K562 (cell line): ENCODE measurements around the gene HNRNPH1. TPM values are rescaled to one million over a fixed set of nuclear protein-coding genes. Genes with fewer than 3 reads are reported as not detected.

ENCODE experiments used
- BCOR ChIP-seq: fragments of 450-650 bp; IDR thresholded peaks from 2 replicates; pipeline ENCODE4 v1.6.1; 2016
- BHLHE40 ChIP-seq: IDR thresholded peaks from 2 replicates; pipeline ENCODE4 v1.6.1; 2011; ENCODE audit warnings: low read length, improper control_type of control experiment
- ERF ChIP-seq: fragments of 450-650 bp; formaldehyde crosslinking; IDR thresholded peaks from 2 replicates; pipeline ENCODE4 v1.4.0; 2020; ENCODE audit warnings: mild to moderate bottlenecking, mixed read lengths
- FIP1L1 ChIP-seq: fragments of 200-400 bp; formaldehyde crosslinking; IDR thresholded peaks from 2 replicates; pipeline ENCODE4 v1.6.1; 2018; ENCODE audit warnings: mild to moderate bottlenecking, low read depth, low read length; ENCODE audit not compliant: poor library complexity, severe bottlenecking
- LCOR ChIP-seq: sonication (generic); formaldehyde crosslinking; IDR thresholded peaks from 2 replicates; pipeline ENCODE4 v1.8.0; 2022; ENCODE audit warnings: mild to moderate bottlenecking, missing genetic modification reagents
- MEIS2 ChIP-seq: fragments of 450-650 bp; IDR thresholded peaks from 2 replicates; pipeline ENCODE4 v1.6.1; 2014; ENCODE audit warnings: mild to moderate bottlenecking; ENCODE audit not compliant: partially characterized antibody
- PPARD ChIP-seq: fragments of 250-450 bp; sonication (Bioruptor Pico); IDR thresholded peaks from 2 replicates; pipeline ENCODE4 v1.8.0; 2022; ENCODE audit warnings: inconsistent platforms, mild to moderate bottlenecking, moderate library complexity
- THAP12 ChIP-seq: fragments of 250-450 bp; sonication (Bioruptor Pico); IDR thresholded peaks from 2 replicates; pipeline ENCODE4 v1.9.0; 2021; ENCODE audit warnings: mild to moderate bottlenecking, inconsistent platforms
- TOE1 ChIP-seq, 2 experiments: fragments of 450-650 bp in 1 of 2; sonication (generic) in 1 of 2; formaldehyde crosslinking in 1 of 2; IDR thresholded peaks; 2 replicates each; pipeline versions ENCODE4 v1.7.1 to v1.8.0; 2016 to 2022; ENCODE audit warnings: borderline replicate concordance in 2 of 2, mild to moderate bottlenecking in 2 of 2, antibody characterized with exemption in 1 of 2, inconsistent platforms in 1 of 2, low read depth in 1 of 2, missing genetic modification reagents in 1 of 2, moderate library complexity in 1 of 2
- ZNF280A ChIP-seq: fragments of 450-650 bp; IDR thresholded peaks from 2 replicates; pipeline ENCODE4 v1.6.1; 2018; ENCODE audit warnings: mild to moderate bottlenecking, low read depth; ENCODE audit not compliant: partially characterized antibody
- ZNF384 ChIP-seq: IDR thresholded peaks from 2 replicates; pipeline ENCODE4 v1.6.1; 2012; ENCODE audit warnings: low read depth, low read length, improper control_type of control experiment
- ZNF395 ChIP-seq: fragments of 200-800 bp; sonication (Bioruptor generic); IDR thresholded peaks from 2 replicates; pipeline ENCODE4 v1.6.1; 2017; ENCODE audit warnings: missing genetic modification characterization, missing compliant biosample characterization
- ZNF518B ChIP-seq: fragments of 250-450 bp; sonication (Bioruptor Pico); IDR thresholded peaks from 2 replicates; pipeline ENCODE4 v1.5.0; 2021; ENCODE audit warnings: mild to moderate bottlenecking, moderate library complexity
- polyA plus RNA-seq, 8 experiments: library from polyadenylated mRNA; depleted of rRNA in 4 of 8; stranded (reverse) in 5 of 8; unstranded in 3 of 8; fragments of >200 nt; fragmentation: Nextera tagmentation in 2 of 8; fragmentation: Illumina TruSeq in 1 of 8; extraction: Ambion mirVana in 2 of 8; extraction: Trizol in 1 of 8; gene quantifications; 2 replicates each; pipeline versions ENCODE4 v1.2.1 to v1.2.3, GENCODE V29; 2011 to 2014; ENCODE audit warnings: inconsistent platforms in 1 of 8, missing spikeins in 1 of 8
- total RNA-seq, 7 experiments: library from RNA; depleted of rRNA in 6 of 7; stranded (reverse); fragments of >200 nt in 6 of 7; fragmentation: Illumina TruSeq in 2 of 7; extraction: Trizol in 2 of 7; gene quantifications; 2 replicates each; pipeline versions ENCODE4 v1.2.1 to v1.2.3, GENCODE V29; 2011 to 2021; ENCODE audit warnings: low replicate concordance in 1 of 7

HNRNPH1 gene
- total and polyA plus RNA-seq, 9 of the 15 experiments (the other 6 are each of a cell fraction or from before 2014, with no cell fraction given), result 103 to 656 (median 561) TPM

- TF ChIP-seq BCOR (peak; percentile 48; the same call in 1 of the 2 replicates), MEIS2 (no peak), FIP1L1 (peak; percentile 42), BHLHE40 (peak; percentile 48), ZNF395 (CRISPR knock-in tag) (peak; percentile 95), ERF (CRISPR knock-in tag) (peak; percentile 81; the same call in 1 of the 2 replicates), ZNF384 (no peak), ZNF280A (no peak), PPARD (no peak), THAP12 (no peak), LCOR (peak; percentile 86), TOE1 (IDR thresholded peaks at IDR 0.05; ENCODE audit: borderline replicate concordance) (peak; percentile 66; the same call in 1 of the 2 replicates), TOE1 (CRISPR knock-in tag; IDR thresholded peaks at IDR 0.05; ENCODE audit: borderline replicate concordance, low read depth) (no peak), ZNF518B (CRISPR knock-in tag) (no peak)
Observed at GRCh38 chr5:179623906-179624741, 653 bp upstream of the HNRNPH1 start (continued).
